Measurements from ENCODE around the gene TNNT1.

The TNNT1 gene

GRCh38 chr19:55119053-55119452, 30.0 kb downstream of the TNNT1 start:
- H3K4me3 ChIP-seq (ENCODE audit: control insufficient read depth, low read depth, low read length): no peak overlapping the region
- no peak for TF ChIP-seq CTCF (conservative IDR thresholded peaks at IDR 0.05; ENCODE audit: control insufficient read depth, insufficient read depth, low read depth, low read length)
- peak; percentile 44 for DNase-seq (ENCODE audit: low read depth)

- peak overlapping the region; percentile 72 for H3K4me3 ChIP-seq (ENCODE audit: control insufficient read depth, low read depth, low read length)
- DNase-seq (ENCODE audit: low read depth): peak; percentile 50
- TF ChIP-seq CTCF (conservative IDR thresholded peaks at IDR 0.05; ENCODE audit: control insufficient read depth, insufficient read depth, low read depth, low read length): no peak
Measured at GRCh38 chr19:55118401-55118991, 30.5 kb downstream of the TNNT1 start.

GRCh38 chr19:55117663-55118391, 31.2 kb downstream of the TNNT1 start:
- peak overlapping the region; percentile 72 for H3K4me3 ChIP-seq (ENCODE audit: control insufficient read depth, low read depth, low read length)
- no peak for TF ChIP-seq CTCF (conservative IDR thresholded peaks at IDR 0.05; ENCODE audit: control insufficient read depth, insufficient read depth, low read depth, low read length)
- peak; percentile 98 for DNase-seq (ENCODE audit: low read depth)

GRCh38 chr19:55116859-55117662, 31.9 kb downstream of the TNNT1 start, which contains the start of gene PPP1R12C:
TSS of gene PPP1R12C (minus strand) at chr19:55117637. CDS start at chr19:55117543, 94 bp downstream.
- peak within 1 kb of the TSS; percentile 95 for H3K4me3 ChIP-seq (ENCODE audit: control insufficient read depth, low read depth, low read length)
- DNase-seq (ENCODE audit: low read depth): no peak
- TF ChIP-seq CTCF (conservative IDR thresholded peaks at IDR 0.05; ENCODE audit: control insufficient read depth, insufficient read depth, low read depth, low read length): no peak

GRCh38 chr19:55116232-55116858, 32.7 kb downstream of the TNNT1 start:
- DNase-seq (ENCODE audit: low read depth): peak; percentile 63

More at GRCh38 chr19:55116232-55116858, 32.7 kb downstream of the TNNT1 start:
- no peak for TF ChIP-seq CTCF (conservative IDR thresholded peaks at IDR 0.05; ENCODE audit: control insufficient read depth, insufficient read depth, low read depth, low read length)
- peak overlapping the region; percentile 95 for H3K4me3 ChIP-seq (ENCODE audit: control insufficient read depth, low read depth, low read length)
